Prostate gland (tissue), 2 donors: ENCODE results near the gene ASXL2. TPM values are rescaled to one million over a fixed set of nuclear protein-coding genes. Genes with fewer than 3 reads are reported as not detected.

Experiments
- DNase-seq: peaks from one replicate; pipeline ENCODE4 v3.0.0-alpha.2; 2019; ENCODE audit warnings: low spot score
- H3K27ac ChIP-seq, 2 donors: fragments of 200-600 bp; sonication (generic); 2 replicates each; pipeline ENCODE4 v1.5.1; 2017 to 2019
- H3K27me3 ChIP-seq: fragments of 200-600 bp; sonication (generic); replicated peaks from 2 replicates; pipeline ENCODE4 v1.5.1; 2019; ENCODE audit not compliant: insufficient read depth
- H3K36me3 ChIP-seq, 2 donors: fragments of 200-600 bp; sonication (generic); 1 replicate in 1 of 2; 2 replicates in 1 of 2; pipeline versions ENCODE4 v1.5.1 to v1.8.1; 2017 to 2019
- H3K4me1 ChIP-seq: fragments of 200-600 bp; sonication (generic); replicated peaks from 2 replicates; pipeline ENCODE4 v1.5.1; 2019
- H3K4me3 ChIP-seq, 2 donors: fragments of 200-600 bp; sonication (generic); 2 replicates each; pipeline ENCODE4 v1.5.1; 2017 to 2019
- H3K9me3 ChIP-seq: fragments of 200-600 bp; sonication (generic); 2 replicates; pipeline ENCODE4 v1.5.1; 2017
- CTCF ChIP-seq, 4 experiments: fragments of 200-600 bp in 2 of 4; fragments of 450-650 bp in 2 of 4; sonication (generic) in 2 of 4; IDR thresholded peaks; 1 replicate in 3 of 4; 2 replicates in 1 of 4; pipeline ENCODE4 v1.5.1; 2016 to 2019; ENCODE audit warnings: antibody characterized with exemption in 4 of 4, mild to moderate bottlenecking in 2 of 4, moderate library complexity in 2 of 4
- POLR2A ChIP-seq: fragments of 450-650 bp; IDR thresholded peaks from one replicate; pipeline ENCODE4 v1.6.1; 2016; ENCODE audit warnings: antibody characterized with exemption, mild to moderate bottlenecking
- POLR2AphosphoS5 ChIP-seq: sonication (generic); formaldehyde crosslinking; IDR thresholded peaks from one replicate; pipeline ENCODE4 v1.6.1; 2017; ENCODE audit warnings: antibody characterized with exemption
- WGBS: methylation state at CpG from one replicate; pipeline ENCODE4 v1.1.5; 2018; 5-methylcytosine and 5-hydroxymethylcytosine counted together
- intact Hi-C: fragments of 100-400 bp; cut with DNase I; formaldehyde crosslinking; loops from one replicate; pipeline ENCODE4 v1.14.2; 2022
- total RNA-seq, 2 donors: library from RNA; depleted of rRNA; stranded (reverse); fragments of >200 nt; gene quantifications; one replicate each; pipeline ENCODE4 v1.1.0, GENCODE V29; 2016

Gene ASXL2
- total RNA-seq, 2 donors from 2014 or later = 15.8 to 36.1 TPM

- DNase-seq = no peak
- Histone ChIP-seq H3K4me3 (no peak overlapping the region), H3K27me3 (no peaks in the 10 kb centered on the region), H3K27ac (no peak overlapping the region), H3K4me1 (no peaks in the 10 kb centered on the region), H3K9me3 (no peaks in the 10 kb centered on the region), H3K36me3 (peaks cover 0 to 2% of the 10 kb centered on the region in 2 donors)
- TF ChIP-seq POLR2AphosphoS5 = no peak
- no peak for TF ChIP-seq POLR2A
- TF ChIP-seq CTCF (IDR thresholded peaks at IDR 0.05) = no peak
- 89% methylated on average over 3 of the region's 3 CpGs for WGBS
- intact Hi-C loops = no loop called here
Observed at GRCh38 chr2:25809646-25810045, 68.6 kb downstream of the ASXL2 start.

GRCh38 chr2:25808006-25808383 lies 70.3 kb downstream of the ASXL2 start:
- intact Hi-C loops = no loop called here

GRCh38 chr2:25806941-25807340 lies 71.3 kb downstream of the ASXL2 start:
- WGBS = 86% methylated on average over 1 of the region's 1 CpG
- Histone ChIP-seq H3K4me3 (no peak overlapping the region), H3K27ac (no peak overlapping the region), H3K27me3 (no peaks in the 10 kb centered on the region), H3K4me1 (no peaks in the 10 kb centered on the region), H3K9me3 (no peaks in the 10 kb centered on the region), H3K36me3 (peaks cover 0 to 7% of the 10 kb centered on the region in 2 donors)
- TF ChIP-seq POLR2A (no peak), CTCF (IDR thresholded peaks at IDR 0.05) (no peak), POLR2AphosphoS5 (no peak)
- DNase-seq = no peak
- intact Hi-C loops = no loop called here

More at GRCh38 chr2:25808006-25808383, 70.3 kb downstream of the ASXL2 start:
- no peak for DNase-seq
- no peak overlapping the region for H3K4me3 ChIP-seq
- 88% methylated on average over 2 of the region's 2 CpGs for WGBS
- TF ChIP-seq CTCF (IDR thresholded peaks at IDR 0.05) (no peak), POLR2AphosphoS5 (no peak), POLR2A (no peak)
- H3K36me3 ChIP-seq = peaks cover 0 to 7% of the 10 kb centered on the region in 2 donors
- no peaks in the 10 kb centered on the region for H3K4me1 ChIP-seq
- H3K27me3 ChIP-seq = no peaks in the 10 kb centered on the region
- H3K9me3 ChIP-seq = no peaks in the 10 kb centered on the region
- H3K27ac ChIP-seq = no peak overlapping the region

GRCh38 chr2:25805987-25806386 lies 72.3 kb downstream of the ASXL2 start:
- no peaks in the 10 kb centered on the region for H3K27me3 ChIP-seq
- H3K4me3 ChIP-seq = no peak overlapping the region
- intact Hi-C loops = no loop called here
- H3K9me3 ChIP-seq = no peaks in the 10 kb centered on the region
- no peak overlapping the region for H3K27ac ChIP-seq
- 90% methylated on average over 2 of the region's 2 CpGs for WGBS
- DNase-seq = no peak
- TF ChIP-seq POLR2A (no peak), CTCF (IDR thresholded peaks at IDR 0.05) (no peak)
- H3K4me1 ChIP-seq = no peaks in the 10 kb centered on the region
- peaks cover 0 to 7% of the 10 kb centered on the region in 2 donors for H3K36me3 ChIP-seq

GRCh38 chr2:25804338-25804737 lies 73.9 kb downstream of the ASXL2 start:
- H3K27me3 ChIP-seq = no peaks in the 10 kb centered on the region
- no peak overlapping the region for H3K27ac ChIP-seq
- no peak for DNase-seq
- intact Hi-C loops = no loop called here
- peaks cover 0 to 7% of the 10 kb centered on the region in 2 donors for H3K36me3 ChIP-seq
- no peak overlapping the region for H3K4me3 ChIP-seq
- no peak for TF ChIP-seq POLR2AphosphoS5
- no peak for TF ChIP-seq CTCF (IDR thresholded peaks at IDR 0.05)
- no peak for TF ChIP-seq POLR2A
- no peaks in the 10 kb centered on the region for H3K4me1 ChIP-seq
- H3K9me3 ChIP-seq = no peaks in the 10 kb centered on the region
- 90% methylated on average over 3 of the region's 3 CpGs for WGBS
